GM18867 (cell line): ENCODE measurements around the gene ABCF3.
"Not testable (repeated sequence)": the region's sequence is repeated elsewhere in the genome, so short reads cannot be mapped to it uniquely, and the experiment has no call there.

Source experiments
- ATAC-seq: cut with Tn5 transposase; IDR thresholded peaks from one replicate; pipeline ENCODE4 v1.9.1; 2021; ENCODE audit warnings: mild to moderate bottlenecking, moderate library complexity; ENCODE audit not compliant: unreplicated experiment

Gene ABCF3

GRCh38 chr3:184186184-184186901 is at the start of gene ABCF3:
TSS of gene ABCF3 (plus strand) at chr3:184186199. CDS start at chr3:184186208, 9 bp downstream.
- peak; percentile 28 for ATAC-seq

- no peak for ATAC-seq
Measured at GRCh38 chr3:184140436-184140835, 45.6 kb upstream of the ABCF3 start.

GRCh38 chr3:184142199-184142598 is 43.8 kb upstream of the ABCF3 start:
- no peak for ATAC-seq

- no peak for ATAC-seq
Measured at GRCh38 chr3:184143327-184143726, 42.7 kb upstream of the ABCF3 start.

- ATAC-seq: no peak
Measured at GRCh38 chr3:184144505-184144904, 41.5 kb upstream of the ABCF3 start.

GRCh38 chr3:184145111-184145524 is 40.9 kb upstream of the ABCF3 start:
- ATAC-seq: no peak

- ATAC-seq: no peak
Measured at GRCh38 chr3:184145751-184146270, 40.2 kb upstream of the ABCF3 start.

- no peak for ATAC-seq
Measured at GRCh38 chr3:184148076-184148475, 37.9 kb upstream of the ABCF3 start.

- no peak for ATAC-seq
Measured at GRCh38 chr3:184149123-184149522, 36.9 kb upstream of the ABCF3 start.

GRCh38 chr3:184149770-184150169 is 36.2 kb upstream of the ABCF3 start:
- ATAC-seq: not testable (repeated sequence)

GRCh38 chr3:184154885-184155643 is 30.9 kb upstream of the ABCF3 start, which contains the start of gene DVL3:
TSS of gene DVL3 (plus strand) at chr3:184155377. CDS start at chr3:184155636, 259 bp downstream.
- peak; percentile 83 for ATAC-seq

- peak; percentile 32 for ATAC-seq
Measured at GRCh38 chr3:184155644-184156521, 30.1 kb upstream of the ABCF3 start.

GRCh38 chr3:184156522-184156955 is 29.5 kb upstream of the ABCF3 start:
- no peak for ATAC-seq

- ATAC-seq: no peak
Measured at GRCh38 chr3:184157206-184157605, 28.8 kb upstream of the ABCF3 start.

- ATAC-seq: no peak
Measured at GRCh38 chr3:184158404-184158803, 27.6 kb upstream of the ABCF3 start.

- no peak for ATAC-seq
Measured at GRCh38 chr3:184160456-184160855, 25.5 kb upstream of the ABCF3 start.

- not testable (repeated sequence) for ATAC-seq
Measured at GRCh38 chr3:184162571-184163070, 23.4 kb upstream of the ABCF3 start.

GRCh38 chr3:184164648-184165330 is 21.2 kb upstream of the ABCF3 start:
- ATAC-seq: no peak

GRCh38 chr3:184165543-184165942 is 20.5 kb upstream of the ABCF3 start:
- ATAC-seq: no peak

- ATAC-seq: no peak
Measured at GRCh38 chr3:184166671-184167070, 19.3 kb upstream of the ABCF3 start.
